Pulmonary artery endothelial cell (primary cell): ENCODE data around the gene SIK3. TPM values are rescaled to one million over a fixed set of nuclear protein-coding genes. Genes with fewer than 3 reads are reported as not detected.

Experiments used
- DNase-seq: peaks from one replicate; pipeline ENCODE4 v3.0.0-alpha.2; 2011; ENCODE audit warnings: low read depth, low spot score
- total RNA-seq: library from RNA; depleted of rRNA; stranded (reverse); fragments of >200 nt; gene quantifications from 2 replicates; pipeline ENCODE4 v1.2.3, GENCODE V29; 2014

SIK3 gene
- total RNA-seq, 1 donor from 2014 or later = 7.2 TPM

- peak; percentile 2 for DNase-seq
Measured at GRCh38 chr11:116931206-116931953, 166.8 kb downstream of the SIK3 start.

DNA sequence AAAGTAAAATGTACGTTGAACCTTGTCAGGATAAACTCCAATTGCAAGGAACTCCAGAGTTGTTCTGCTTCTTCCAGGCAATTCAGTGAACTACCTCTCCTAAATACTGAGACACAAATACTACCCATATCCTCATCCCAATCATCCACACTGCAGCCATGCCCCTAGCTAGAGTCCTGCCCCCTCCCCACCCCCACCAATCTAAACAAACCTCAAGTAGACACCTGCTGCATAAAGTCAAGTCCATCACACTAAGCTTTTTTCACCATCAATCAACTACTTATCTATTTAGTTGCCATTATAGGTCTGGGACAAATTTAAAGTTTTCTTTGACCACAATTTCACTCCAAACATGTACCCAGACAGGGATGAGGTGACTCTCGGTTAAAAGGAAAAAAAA is 167.6 kb downstream of the SIK3 start:
- DNase-seq = no peak

DNA sequence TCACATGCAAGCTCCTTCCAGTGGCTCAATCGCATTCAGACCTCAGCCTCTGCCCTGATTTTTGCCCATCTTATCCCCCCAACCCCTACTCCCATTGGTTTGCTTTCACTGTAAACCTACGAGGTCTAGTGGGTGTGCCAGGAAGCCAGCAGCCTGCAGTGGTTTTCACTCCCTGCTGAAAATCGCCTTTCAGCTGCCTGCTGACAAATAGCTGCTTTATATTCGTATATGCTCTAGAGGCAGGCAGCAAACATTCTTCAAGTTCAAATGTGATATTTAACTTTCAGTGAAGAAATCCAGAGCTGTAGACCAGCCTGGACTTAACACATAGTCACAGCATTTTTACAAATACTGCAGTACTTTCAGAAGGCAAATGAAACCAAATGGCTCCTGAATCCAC is 168.1 kb downstream of the SIK3 start:
- DNase-seq = no peak

- no peak for DNase-seq
Measured at GRCh38 chr11:116929414-116930090, 168.7 kb downstream of the SIK3 start.

- DNase-seq = no peak
Measured at GRCh38 chr11:116928845-116929244, 169.4 kb downstream of the SIK3 start.

- DNase-seq = no peak
Measured at GRCh38 chr11:116928102-116928777, 170.0 kb downstream of the SIK3 start.

DNA sequence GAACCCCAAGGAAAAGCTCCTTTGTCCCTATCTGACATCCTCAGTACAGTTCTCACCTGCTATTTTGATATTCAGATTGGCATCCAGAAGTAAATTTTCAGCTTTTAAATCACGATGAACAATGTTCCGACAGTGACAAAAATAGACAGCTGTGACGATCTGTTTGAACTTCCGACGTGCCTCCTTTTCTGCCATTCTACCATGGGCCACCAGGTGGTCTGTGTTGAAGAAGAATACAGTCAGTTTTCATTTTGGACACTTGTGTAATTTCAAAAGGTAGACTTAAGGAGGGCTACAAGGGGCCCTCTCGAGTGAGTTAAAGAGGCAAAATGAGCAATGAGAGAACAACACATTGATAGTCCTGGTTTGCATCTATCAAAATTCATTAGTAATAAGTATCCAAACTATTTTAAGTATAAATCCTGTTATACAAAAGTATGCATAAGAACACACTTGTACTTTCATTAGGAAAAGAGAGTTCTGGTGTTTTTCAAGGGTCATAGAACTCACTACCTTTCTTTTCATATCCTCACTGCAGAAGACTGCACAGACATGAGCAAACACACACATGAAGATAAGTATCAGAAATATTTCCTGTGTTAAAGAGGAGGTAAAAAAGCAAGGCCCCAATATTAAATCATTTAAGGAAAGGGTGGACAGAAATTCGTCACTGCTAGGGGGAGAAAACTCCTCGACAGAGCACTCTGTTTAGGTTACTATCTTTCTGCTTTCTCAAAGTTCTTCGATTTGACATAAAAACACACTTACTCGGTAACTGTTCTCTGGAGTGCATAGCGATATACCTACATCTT is 170.9 kb downstream of the SIK3 start:
- no peak for DNase-seq

GRCh38 chr11:116925050-116925449 is 173.2 kb downstream of the SIK3 start:
- no peak for DNase-seq

GRCh38 chr11:116918925-116919655 is 179.1 kb downstream of the SIK3 start:
- DNase-seq = no peak

DNA sequence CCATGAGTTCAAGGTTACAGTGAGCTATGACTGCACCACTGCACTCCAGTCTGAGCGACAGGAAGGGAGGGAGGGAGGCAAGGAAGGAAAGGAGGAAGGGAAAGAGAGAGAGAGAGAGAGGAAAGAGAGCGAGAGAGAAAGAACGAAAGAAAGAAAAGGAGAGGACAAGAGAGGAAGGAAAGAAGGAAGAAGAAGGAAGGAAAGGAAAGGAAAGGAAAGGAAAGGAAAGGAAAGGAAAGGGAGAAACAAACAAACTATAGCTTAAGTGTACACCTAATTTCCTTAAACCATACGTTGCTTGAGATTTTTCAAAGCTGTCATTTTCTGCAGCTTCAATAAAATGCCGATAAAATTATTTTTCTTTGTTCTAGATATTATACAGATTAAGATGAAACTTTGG is 180.6 kb downstream of the SIK3 start:
- no peak for DNase-seq

DNA sequence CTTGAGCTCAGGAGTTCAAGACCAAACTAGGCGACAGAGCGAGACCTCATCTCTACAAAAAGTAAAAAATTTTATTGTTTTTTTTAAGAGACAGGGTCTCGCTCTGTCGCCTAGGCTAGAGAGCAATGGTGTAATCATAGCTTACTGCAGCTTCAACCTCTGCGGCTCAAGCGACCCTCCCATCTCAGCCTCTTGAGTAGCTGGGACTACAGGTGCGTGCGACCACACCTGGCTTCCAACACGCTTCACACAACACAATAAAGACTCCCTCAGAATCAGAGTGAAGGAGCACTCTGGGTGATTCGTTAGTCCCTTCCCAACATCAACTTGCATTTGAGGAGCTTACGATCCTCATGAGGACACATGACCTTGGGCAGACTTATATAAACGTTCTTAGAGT is 181.3 kb downstream of the SIK3 start:
- no peak for DNase-seq

DNA sequence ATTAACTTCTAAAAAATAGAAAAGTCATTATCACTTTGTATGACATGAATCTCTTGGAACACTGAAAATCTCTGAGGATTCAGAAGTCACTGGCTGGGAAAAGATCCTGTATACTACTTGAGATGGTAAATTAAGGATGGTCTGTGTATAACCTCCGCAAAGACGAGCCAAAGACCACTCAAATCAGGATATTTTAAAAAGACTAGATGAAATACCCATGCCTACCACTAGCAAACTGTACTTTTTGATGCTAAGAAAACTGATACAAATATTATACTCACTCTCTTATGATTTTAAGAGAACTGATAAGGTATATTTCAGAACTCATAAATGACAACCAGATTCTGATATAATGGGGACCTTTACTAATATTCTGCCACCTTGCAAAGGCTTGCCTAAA is 182.2 kb downstream of the SIK3 start:
- no peak for DNase-seq

- no peak for DNase-seq
Measured at GRCh38 chr11:116913000-116913399, 185.2 kb downstream of the SIK3 start.

DNA sequence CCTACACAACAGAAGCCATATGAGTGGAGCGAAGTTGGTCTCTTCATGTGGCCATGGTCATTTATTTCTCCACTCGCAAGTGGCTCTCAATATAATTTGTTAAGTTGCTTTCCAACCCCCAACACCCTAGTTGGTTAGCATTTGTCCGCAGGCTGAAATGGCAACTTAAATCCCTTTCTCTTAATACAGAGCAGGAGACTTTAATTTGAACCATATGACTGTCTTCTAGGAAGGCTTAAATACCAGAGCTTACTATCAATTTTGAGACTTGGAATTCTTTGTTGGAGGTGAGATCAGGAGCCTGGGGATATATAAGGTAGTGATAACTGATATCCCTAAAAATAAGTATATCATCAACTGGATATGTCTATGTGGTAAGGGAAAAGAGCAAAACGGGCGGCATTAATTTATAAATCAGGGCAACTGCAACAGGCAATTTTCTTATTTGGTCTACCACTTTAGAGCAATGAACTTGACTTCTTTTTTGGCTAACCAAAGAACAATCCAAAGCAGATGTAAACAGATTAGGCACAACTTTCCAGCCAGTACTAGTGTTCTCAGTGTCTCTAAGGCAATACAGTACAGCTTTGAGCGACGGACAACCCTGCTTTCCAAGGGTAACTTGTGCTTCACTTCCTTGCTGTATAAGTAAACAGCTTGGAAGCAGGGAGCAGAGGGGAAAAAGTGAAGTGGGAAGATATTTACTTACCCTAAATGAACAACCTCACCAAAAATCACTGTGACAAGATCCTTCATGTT is 186.1 kb downstream of the SIK3 start:
- no peak for DNase-seq

- DNase-seq = no peak
Measured at GRCh38 chr11:116910847-116911246, 187.4 kb downstream of the SIK3 start.

- no peak for DNase-seq
Measured at GRCh38 chr11:116910378-116910777, 187.8 kb downstream of the SIK3 start.

DNA sequence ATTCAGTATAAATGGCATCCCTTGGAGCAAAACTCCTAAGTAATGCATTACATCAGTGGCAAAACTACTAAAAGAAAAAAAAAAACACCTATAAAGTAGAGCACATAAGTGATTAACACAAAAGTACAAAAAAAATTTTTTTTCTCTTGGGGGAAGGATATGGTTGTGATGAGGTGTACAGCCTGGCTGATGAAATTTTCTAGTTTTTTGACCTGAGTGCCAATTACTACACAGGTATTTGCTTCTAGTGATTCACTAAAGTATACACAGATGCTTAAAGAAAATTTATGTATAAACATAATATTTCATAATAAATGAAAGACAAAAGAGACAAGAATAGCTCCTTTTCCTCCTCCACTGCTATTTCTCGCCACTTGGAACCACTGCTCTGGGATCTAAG is 189.0 kb downstream of the SIK3 start:
- no peak for DNase-seq

DNA sequence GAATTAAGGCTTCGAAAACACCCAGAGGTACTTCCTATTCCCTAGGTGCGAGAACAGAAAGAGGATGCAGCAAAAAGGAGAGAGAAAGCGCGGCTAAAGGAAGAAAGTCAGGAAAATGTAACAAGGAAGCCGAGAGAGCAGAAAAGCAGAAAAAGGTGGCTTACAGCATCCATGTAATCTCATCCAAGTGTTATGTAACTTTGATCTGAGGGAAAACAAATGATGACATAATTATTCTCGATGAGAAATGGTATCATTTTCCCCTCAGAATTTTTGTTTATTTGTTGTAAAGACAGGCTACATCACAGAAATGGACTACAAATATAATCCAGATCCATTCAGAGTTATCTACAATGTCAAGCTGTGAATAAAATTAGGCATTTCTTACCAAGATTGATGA is 191.7 kb downstream of the SIK3 start:
- DNase-seq = no peak

GRCh38 chr11:116903090-116903489 is 195.1 kb downstream of the SIK3 start:
- no peak for DNase-seq

- no peak for DNase-seq
Measured at GRCh38 chr11:116901964-116902688, 196.1 kb downstream of the SIK3 start.
